ENCODE results near the gene PEA15. TPM values are rescaled to one million over a fixed set of nuclear protein-coding genes. Genes with fewer than 3 reads are reported as not detected.

Gene PEA15
- polyA plus RNA-seq, 10 donors = 121 to 156 (median 135) TPM

GRCh38 chr1:160207118-160207650, 2.0 kb downstream of the PEA15 start:
- DNase-seq = no peak

DNA sequence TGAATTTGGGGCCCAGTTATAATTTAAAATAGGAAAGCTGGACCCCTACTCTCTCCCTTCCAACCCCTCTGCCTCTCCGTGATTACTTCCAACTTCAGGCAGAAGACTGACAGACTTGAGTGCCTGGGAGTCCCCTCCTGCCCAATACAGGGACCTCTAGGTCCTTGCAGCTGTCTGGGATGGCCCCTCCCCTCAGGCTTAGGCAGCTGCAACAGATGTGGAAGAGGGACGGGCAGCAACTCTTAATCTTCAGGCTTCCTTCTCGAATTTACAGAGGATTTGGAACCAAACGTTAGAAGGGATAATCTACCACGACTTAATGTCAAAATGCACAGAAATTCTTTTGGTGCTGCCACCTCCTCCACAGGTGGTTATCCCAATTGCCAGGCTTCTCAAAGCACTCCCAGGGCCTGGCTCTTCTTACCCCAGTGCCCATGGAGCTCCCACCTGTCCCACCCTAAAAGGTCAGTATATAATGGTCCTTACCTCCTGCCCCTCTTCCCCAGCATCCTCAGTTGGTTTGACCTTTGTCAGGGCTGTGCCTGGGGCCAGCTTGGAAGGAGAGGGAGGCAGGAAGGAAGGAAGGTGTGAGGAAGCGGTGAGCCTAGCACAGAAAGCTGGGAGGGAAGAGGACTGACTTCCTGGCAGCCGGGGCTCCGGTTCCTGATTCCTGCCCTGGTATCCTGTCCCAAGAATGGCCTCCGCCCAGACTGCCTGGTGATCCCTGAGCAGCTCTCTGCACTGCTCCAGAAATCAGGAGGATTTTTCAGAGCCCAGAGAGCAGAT, 2.8 kb downstream of the PEA15 start:
- DNase-seq = peak in 1 of 3 donors; percentile 74

DNA sequence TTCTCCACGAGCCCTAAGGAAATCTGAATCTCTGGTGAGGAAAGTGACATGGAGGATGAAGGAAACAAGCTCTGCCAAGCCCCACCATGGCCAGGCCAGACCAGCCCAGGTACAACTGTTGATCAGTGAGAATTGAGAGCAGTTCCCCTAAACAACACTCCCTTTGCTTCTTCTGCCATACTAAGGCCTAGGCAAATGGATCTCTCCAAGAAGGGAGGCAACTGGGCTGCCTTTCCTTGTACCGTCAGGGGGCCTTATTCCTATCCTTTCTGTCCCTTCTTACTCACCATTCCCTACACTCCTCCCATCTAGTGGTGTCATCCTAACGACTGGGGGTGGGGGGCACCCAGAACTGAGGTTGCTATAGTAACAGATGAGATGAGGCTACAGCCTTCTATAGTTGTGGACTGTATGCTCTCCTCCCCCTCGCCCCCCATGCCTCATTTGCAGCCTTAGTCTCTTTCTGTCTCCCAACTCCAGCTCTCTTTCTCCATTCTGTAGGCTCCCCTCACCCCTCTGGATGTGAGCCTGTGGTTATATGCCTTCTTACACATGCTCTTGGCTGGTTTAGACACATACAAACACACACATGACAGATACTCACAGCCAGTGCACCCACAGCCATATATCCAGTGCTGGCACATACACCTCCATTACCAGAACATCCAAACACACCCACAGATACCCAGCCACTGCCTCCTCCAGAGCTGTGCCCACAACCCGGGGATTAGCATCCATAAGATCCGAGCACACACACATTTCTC, 3.6 kb downstream of the PEA15 start:
- no peak for DNase-seq

- no peak for DNase-seq
Measured at GRCh38 chr1:160209321-160210046, 4.3 kb downstream of the PEA15 start.

- DNase-seq = no peak
Measured at GRCh38 chr1:160210561-160210960, 5.4 kb downstream of the PEA15 start.

DNA sequence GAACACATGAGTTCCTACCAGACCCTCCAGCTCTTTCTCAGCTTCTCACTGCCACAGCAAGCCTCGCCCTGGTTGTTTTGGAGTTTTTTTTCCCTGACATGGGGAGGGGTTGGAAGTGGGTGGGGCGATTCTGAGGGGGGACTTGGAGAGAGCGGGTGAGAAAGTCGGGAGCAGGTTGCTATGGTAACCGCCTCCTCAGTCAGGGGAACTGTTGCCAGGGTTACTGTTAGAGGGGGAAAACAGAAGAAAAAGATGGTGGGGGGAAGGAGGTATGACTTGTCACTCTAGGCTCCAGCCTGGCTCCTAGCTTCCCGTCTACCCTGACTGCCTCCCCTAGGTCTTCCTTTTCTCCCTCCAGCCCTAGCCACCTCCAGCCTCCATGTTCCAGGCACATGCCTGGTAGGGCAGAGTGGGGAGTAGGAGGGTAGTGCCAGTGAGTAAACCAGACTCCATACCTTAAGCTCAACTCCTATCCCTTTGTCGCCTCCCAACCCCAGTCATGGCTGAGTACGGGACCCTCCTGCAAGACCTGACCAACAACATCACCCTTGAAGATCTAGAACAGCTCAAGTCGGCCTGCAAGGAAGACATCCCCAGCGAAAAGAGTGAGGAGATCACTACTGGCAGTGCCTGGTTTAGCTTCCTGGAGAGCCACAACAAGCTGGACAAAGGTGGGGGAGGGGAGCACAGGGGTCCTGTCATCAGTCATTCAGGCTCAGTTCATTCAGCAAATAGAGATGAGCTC, 6.0 kb downstream of the PEA15 start:
- no peak for DNase-seq

DNA sequence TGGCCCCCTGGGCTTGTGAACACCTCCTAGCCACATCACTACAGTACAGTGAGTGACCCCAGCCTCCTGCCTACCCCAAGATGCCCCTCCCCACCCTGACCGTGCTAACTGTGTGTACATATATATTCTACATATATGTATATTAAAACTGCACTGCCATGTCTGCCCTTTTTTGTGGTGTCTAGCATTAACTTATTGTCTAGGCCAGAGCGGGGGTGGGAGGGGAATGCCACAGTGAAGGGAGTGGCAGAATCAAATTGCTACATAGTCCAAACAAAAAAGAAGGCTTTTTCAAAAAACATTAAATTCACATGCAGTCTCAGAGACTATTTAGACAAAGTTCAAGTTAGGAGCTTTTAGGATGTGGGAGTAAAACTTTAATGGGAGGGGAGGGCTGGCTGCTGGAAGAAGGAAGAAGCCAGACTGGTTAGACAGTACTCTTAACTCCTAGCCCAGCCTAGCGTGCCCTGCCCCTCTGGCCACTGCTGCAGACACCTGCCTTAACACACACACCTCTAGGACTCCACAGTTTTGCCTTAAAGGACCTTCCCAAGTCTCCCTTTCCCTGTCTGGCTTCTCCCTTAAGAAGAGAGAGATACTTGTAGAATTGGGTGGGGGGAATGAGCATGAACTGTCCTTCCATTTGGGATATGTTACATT, 9.4 kb downstream of the PEA15 start:
- DNase-seq = no peak

DNA sequence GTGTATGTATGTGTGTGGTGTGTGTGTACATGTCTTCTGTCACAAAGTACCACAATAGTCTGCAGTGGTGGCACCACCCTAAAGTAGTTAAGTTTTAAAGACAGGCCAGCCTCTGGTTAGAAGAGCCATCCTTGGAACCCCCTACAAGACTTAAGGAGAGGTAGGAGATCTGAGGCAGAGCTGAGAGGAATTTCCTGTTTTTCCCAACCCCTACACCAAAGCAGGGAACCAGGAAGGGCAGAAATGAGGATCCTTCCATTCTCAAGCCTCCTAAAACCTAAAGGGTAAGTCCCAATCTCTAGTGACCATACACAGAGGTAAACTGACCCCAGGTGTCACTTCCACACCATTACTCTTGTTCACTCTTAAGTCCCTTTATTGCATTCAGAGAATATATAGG, 11.1 kb downstream of the PEA15 start:
- no peak for DNase-seq

DNA sequence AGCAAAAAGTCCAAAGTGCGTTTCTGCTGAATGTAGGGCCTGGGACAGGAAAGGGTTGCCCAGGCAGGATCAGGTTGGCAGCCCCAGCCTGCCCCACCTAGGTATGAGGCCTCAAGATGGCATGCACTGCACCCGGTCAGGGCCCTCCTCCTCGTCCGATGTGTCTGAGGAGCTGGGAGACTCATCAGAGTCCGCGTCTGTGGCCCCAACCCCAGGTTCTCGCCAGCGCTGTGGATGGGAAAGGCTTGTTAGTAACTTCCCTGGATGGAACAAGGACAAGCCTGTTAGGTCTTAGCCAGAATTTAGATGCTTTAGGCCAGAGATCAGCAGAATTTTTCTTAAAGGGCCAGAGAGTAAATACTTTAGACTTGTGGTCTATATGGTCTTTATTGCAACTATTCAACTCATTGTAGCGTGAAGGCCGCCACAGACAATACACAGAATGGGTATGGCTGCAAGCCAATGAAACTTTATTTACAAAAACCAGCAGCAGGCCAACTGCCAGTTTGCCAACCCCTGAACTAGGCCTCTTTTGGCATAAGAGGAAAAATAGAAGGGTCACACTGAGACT, 12.4 kb downstream of the PEA15 start:
- DNase-seq = peak in 2 of 3 donors; percentile 55 to 67

DNA sequence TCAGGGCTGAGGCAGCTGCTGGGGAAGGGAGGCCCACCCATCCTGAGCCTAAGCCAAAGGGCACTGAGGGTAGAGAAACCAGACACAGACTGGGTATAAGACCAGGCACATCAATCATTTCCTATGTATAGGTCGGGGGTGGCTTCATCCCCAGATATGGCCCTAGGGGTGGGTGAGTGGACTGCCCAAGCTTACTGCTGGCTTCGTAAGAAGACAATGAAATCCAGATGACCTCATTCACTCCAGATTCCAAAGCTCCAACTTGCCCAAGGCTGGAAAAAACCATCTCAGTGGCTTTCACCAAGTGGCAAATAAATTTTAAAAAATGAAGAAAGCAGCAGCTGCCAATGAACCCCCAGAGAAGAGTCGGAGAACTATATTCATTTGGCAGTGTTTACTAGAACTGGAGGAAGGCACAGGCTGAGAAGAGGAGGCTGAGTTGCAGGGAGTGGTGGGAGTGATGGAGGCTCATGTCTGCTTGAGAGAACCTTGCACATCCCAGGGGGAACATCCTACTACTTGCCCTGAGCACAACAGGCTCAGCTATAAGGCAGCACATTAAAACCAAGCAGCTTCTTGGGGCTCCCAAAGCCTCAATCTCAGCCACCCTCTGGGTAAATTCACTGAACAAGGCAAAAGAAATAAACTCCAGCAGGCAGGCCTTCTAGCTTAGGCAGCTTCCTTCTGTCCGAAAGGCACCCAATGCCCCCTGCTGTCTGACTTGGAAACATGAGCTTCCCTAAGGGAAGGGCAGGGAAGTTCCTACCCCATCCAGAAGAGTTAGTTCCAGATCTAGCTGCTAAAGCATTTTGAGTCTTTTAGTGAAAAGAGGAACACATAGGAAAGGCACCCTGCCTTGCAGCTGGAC, 14.1 kb downstream of the PEA15 start:
- DNase-seq = peak; percentile 45 to 66 (median 49)

- no peak for DNase-seq
Measured at GRCh38 chr1:160220301-160220700, 15.1 kb downstream of the PEA15 start.

DNA sequence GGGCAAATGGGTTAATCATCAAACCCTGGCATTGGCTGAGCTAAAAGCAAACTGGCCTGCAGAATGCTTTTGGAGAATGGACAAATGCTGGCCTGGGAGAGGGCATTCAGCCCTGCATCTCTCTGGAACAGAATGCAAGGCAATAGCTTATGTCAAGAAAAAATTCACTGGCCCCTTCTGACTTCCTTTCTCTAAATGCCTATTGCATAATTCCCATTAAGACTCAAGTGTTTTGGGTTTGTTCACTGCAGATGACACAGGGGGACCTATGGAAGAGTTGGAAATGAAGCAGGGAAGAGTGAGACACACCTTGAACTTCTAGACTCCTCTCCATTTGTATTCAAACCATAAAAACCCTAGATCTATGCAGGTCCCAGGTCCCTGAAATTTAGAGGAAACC, 15.9 kb downstream of the PEA15 start:
- no peak for DNase-seq

- peak in 1 of 3 donors; percentile 34 for DNase-seq
Measured at GRCh38 chr1:160222546-160222945, 17.4 kb downstream of the PEA15 start.

DNA sequence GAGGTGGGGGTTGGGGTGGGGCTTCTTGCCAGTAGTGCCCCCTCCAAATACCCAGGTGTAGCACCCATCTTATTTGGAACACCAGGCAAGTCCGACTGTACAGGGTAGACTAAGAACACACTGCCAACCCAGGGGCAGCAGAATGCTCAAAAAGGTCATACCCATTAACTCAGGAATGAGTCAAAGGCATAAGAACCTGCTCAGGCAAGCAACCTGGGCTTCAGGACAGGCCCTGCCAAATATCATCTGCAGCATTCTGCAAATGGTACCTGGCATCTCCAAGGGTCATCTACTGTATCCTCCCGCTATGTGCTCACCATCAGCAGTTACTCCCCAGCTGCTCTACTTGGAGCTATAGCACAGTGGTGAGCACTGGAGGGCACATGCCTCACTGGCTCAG, 19.4 kb downstream of the PEA15 start:
- DNase-seq = no peak

GRCh38 chr1:160225345-160225744, 20.2 kb downstream of the PEA15 start:
- no peak for DNase-seq

- no peak for DNase-seq
Measured at GRCh38 chr1:160226623-160227022, 21.4 kb downstream of the PEA15 start.

- no peak for DNase-seq
Measured at GRCh38 chr1:160227034-160227433, 21.9 kb downstream of the PEA15 start.

GRCh38 chr1:160227561-160227960, 22.4 kb downstream of the PEA15 start:
- no peak for DNase-seq

- DNase-seq = no peak
Measured at GRCh38 chr1:160228431-160228830, 23.2 kb downstream of the PEA15 start.

- no peak for DNase-seq
Measured at GRCh38 chr1:160232911-160233310, 27.7 kb downstream of the PEA15 start.
